Pancreas (tissue), 10 donors: ENCODE results near the gene FBXO47. TPM values are rescaled to one million over a fixed set of nuclear protein-coding genes. Genes with fewer than 3 reads are reported as not detected.
A peak's percentile ranks its signal among the peaks of the same experiment; 100 is the strongest.

ENCODE experiments used
- ATAC-seq, 4 donors: fragments of 200-7000 bp; cut with Tn5 transposase; one replicate each; pipeline versions ENCODE4 v1.8.0 to v1.9.1; 2020; ENCODE audit warnings: mild to moderate bottlenecking in 4 of 4, moderate library complexity in 4 of 4
- DNase-seq, 6 donors: peaks; one replicate each; pipeline ENCODE4 v3.0.0-alpha.2; 2020
- FAIRE-seq: peaks from 2 replicates; lab custom pipeline; 2012; peaks lifted over from hg19 to GRCh38; lab: Jason Lieb, UNC
- H3K27ac ChIP-seq, 4 donors: fragments of 200-600 bp; sonication (generic); 1 replicate in 3 of 4; 2 replicates in 1 of 4; pipeline versions ENCODE4 v1.5.0 to v1.8.0; 2020
- H3K27me3 ChIP-seq, 4 donors: fragments of 200-600 bp; one replicate each; pipeline ENCODE4 v1.8.0; 2021
- H3K36me3 ChIP-seq, 3 donors: fragments of 200-600 bp; sonication (generic) in 1 of 3; one replicate each; pipeline versions ENCODE4 v1.5.0 to v1.8.0; 2020 to 2021
- H3K4me1 ChIP-seq, 3 donors: fragments of 200-600 bp; one replicate each; pipeline ENCODE4 v1.8.0; 2021
- H3K4me3 ChIP-seq, 4 donors: fragments of 200-600 bp; sonication (generic) in 2 of 4; one replicate each; pipeline versions ENCODE4 v1.5.0 to v1.8.0; 2020 to 2021
- H3K9me3 ChIP-seq, 4 donors: fragments of 200-600 bp; one replicate each; pipeline ENCODE4 v1.8.0; 2021
- CTCF ChIP-seq, 4 donors: fragments of 200-600 bp; sonication (generic) in 3 of 4; IDR thresholded peaks; one replicate each; pipeline versions ENCODE4 v1.5.0 to v1.8.0; 2021; ENCODE audit warnings: antibody characterized with exemption in 4 of 4
- WGBS, 2 donors: extraction: QIAGEN DNeasy Blood & Tissue Kit; methylation state at CpG; one replicate each; pipeline ENCODE4 v1.1.7; 2013; 5-methylcytosine and 5-hydroxymethylcytosine counted together
- intact Hi-C, 3 donors: fragments of 100-400 bp; cut with DNase I; formaldehyde crosslinking; loops; one replicate each; pipeline versions ENCODE4 v1.11.1 to v1.14.2; 2022
- polyA plus RNA-seq, 2 donors: library from polyadenylated mRNA; stranded (reverse); fragments of 200-250 nt; gene quantifications; one replicate each; pipeline ENCODE4 v1.2.3, GENCODE V29; 2013
- total RNA-seq, 6 donors: library from RNA; stranded (reverse); fragmentation: NEBNext Ultra II Directional in 4 of 6; extraction: Animal tissue kit (Norgen Biotek cat#: 25700) in 4 of 6; gene quantifications; one replicate each; pipeline versions ENCODE4 v1.2.1 to v1.2.4, GENCODE V29; 2021 to 2023
- donor health status: healthy with polysubstance abuse.
- donor health status: DM: no; HTN: no; CAD: no; lungs with moderate emphysema.
- donor health status: DM: no; HTN: no; CAD: no.
- donor health status: control.
- donor health status: control.
- donor health status: Bipolar disorder and iron deficiency.
- donor health status: DM: yes; HTN: yes; CAD: no.
- donor health status: DM: no; HTN: no; CAD: no.
- donor health status: DM: no; HTN: no; CAD: no.
- donor health status: DM: yes; HTN: yes; CAD: no.

Gene FBXO47
- total and polyA plus RNA-seq, 8 donors = 0.06 TPM; not detected in 7

- intact Hi-C loops = loop anchor here in 1 of 3 donors (10.0 kb wide), 1 partner anchor 72 kb away; no protein-coding TSS in a partner anchor
- Histone ChIP-seq H3K27ac (peak overlapping the region in 3 of 4 donors; percentile 33 to 47 (median 38)), H3K36me3 (no peaks in the 10 kb centered on the region), H3K27me3 (no peaks in the 10 kb centered on the region), H3K9me3 (no peaks in the 10 kb centered on the region), H3K4me3 (no peak overlapping the region), H3K4me1 (no peaks in the 10 kb centered on the region)
- ATAC-seq = peak in 3 of 4 donors; percentile 76 to 84 (median 80)
- DNase-seq = peak in 3 of 6 donors; percentile 11 to 27 (median 16)
- FAIRE-seq = no peak
- 56 to 61% methylated on average over 16 of the region's 16 CpGs for WGBS, 2 donors
- no peak for TF ChIP-seq CTCF (IDR thresholded peaks at IDR 0.05)
These were observed 36.0 kb upstream of the FBXO47 start for GRCh38 chr17:39002991-39003715.

- H3K9me3 ChIP-seq = no peaks in the 10 kb centered on the region
- DNase-seq (peak in 3 of 6 donors; percentile 15 to 53 (median 33)), ATAC-seq (peak in 3 of 4 donors; percentile 76 to 90 (median 82)), FAIRE-seq (no peak)
- H3K36me3 ChIP-seq = no peaks in the 10 kb centered on the region
- no peak for TF ChIP-seq CTCF (IDR thresholded peaks at IDR 0.05)
- H3K27ac ChIP-seq = peak overlapping the region in 3 of 4 donors; percentile 33 to 47 (median 38)
- H3K27me3 ChIP-seq = no peaks in the 10 kb centered on the region
- WGBS, 2 donors = 58 to 61% methylated on average over 9 of the region's 9 CpGs
- intact Hi-C loops = loop anchor here in 1 of 3 donors (10.0 kb wide), 1 partner anchor 73 kb away; no protein-coding TSS in a partner anchor
- no peaks in the 10 kb centered on the region for H3K4me1 ChIP-seq
- no peak overlapping the region for H3K4me3 ChIP-seq
These were observed 34.8 kb upstream of the FBXO47 start for GRCh38 chr17:39001703-39002637.

- FAIRE-seq (no peak), DNase-seq (no peak), ATAC-seq (no peak)
- Histone ChIP-seq H3K36me3 (no peaks in the 10 kb centered on the region), H3K4me1 (no peaks in the 10 kb centered on the region), H3K27ac (no peak overlapping the region), H3K27me3 (no peaks in the 10 kb centered on the region), H3K4me3 (no peak overlapping the region), H3K9me3 (no peaks in the 10 kb centered on the region)
- no peak for TF ChIP-seq CTCF (IDR thresholded peaks at IDR 0.05)
- 45 to 61% methylated on average over 4 of the region's 4 CpGs for WGBS, 2 donors
- intact Hi-C loops = loop anchor here in 1 of 3 donors (10.0 kb wide), 1 partner anchor 75 kb away; no protein-coding TSS in a partner anchor
These were observed 32.9 kb upstream of the FBXO47 start for GRCh38 chr17:39000021-39000601.

- H3K27ac ChIP-seq = no peak overlapping the region
- DNase-seq = no peak
- H3K4me3 ChIP-seq = no peak overlapping the region
- H3K36me3 ChIP-seq = no peaks in the 10 kb centered on the region
- no peak for ATAC-seq
- no peak for TF ChIP-seq CTCF (IDR thresholded peaks at IDR 0.05)
- intact Hi-C loops = no loop called here
- no peaks in the 10 kb centered on the region for H3K9me3 ChIP-seq
- 88 to 95% methylated on average over 5 of the region's 5 CpGs for WGBS, 2 donors
- H3K4me1 ChIP-seq = no peaks in the 10 kb centered on the region
- no peak for FAIRE-seq
- H3K27me3 ChIP-seq = no peaks in the 10 kb centered on the region
These were observed 29.6 kb upstream of the FBXO47 start for GRCh38 chr17:38996660-38997337.
